ENCODE results near the gene RNF222.

GRCh38 chr17:8418471-8418870, 20.8 kb upstream of the RNF222 start:
- TF ChIP-seq ZNF274 (IDR thresholded peaks at IDR 0.05; ENCODE audit: low read depth, low read length) (no peak), YY1 (IDR thresholded peaks at IDR 0.05; ENCODE audit: insufficient read depth, insufficient read length) (no peak), SUZ12 (IDR thresholded peaks at IDR 0.05; ENCODE audit: extremely low read depth, insufficient read depth, insufficient read length) (no peak)

All from NT2/D1 (cell line).